GM12878 (cell line): ENCODE data around the gene DELE1.

Experiments
- CHD4 ChIP-seq: fragments of 200-600 bp; sonication (generic); IDR thresholded peaks from 2 replicates; pipeline ENCODE4 v1.6.1; 2016; ENCODE audit warnings: mild to moderate bottlenecking
- CTCF ChIP-seq, 3 experiments: IDR thresholded peaks in 2 of 3; conservative IDR thresholded peaks in 1 of 3; 2 replicates each; pipeline ENCODE4 v1.5.1; 2011; ENCODE audit warnings: low read depth in 3 of 3, low read length in 3 of 3, mild to moderate bottlenecking in 3 of 3, control low read depth in 2 of 3, moderate library complexity in 2 of 3, inconsistent platforms in 1 of 3, mixed read lengths in 1 of 3; ENCODE audit not compliant: control insufficient read depth in 2 of 3, insufficient read depth in 1 of 3; ENCODE audit errors: extremely low read depth in 1 of 3
- EZH2 ChIP-seq: IDR thresholded peaks from 2 replicates; pipeline ENCODE4 v1.6.1; 2012; ENCODE audit warnings: low read depth, mild to moderate bottlenecking, control low read depth, inconsistent platforms, low read length, borderline replicate concordance; ENCODE audit not compliant: control insufficient read depth
- JUND ChIP-seq: IDR thresholded peaks from 2 replicates; pipeline ENCODE4 v1.6.1; 2012; ENCODE audit warnings: low read depth, mild to moderate bottlenecking, low read length, improper control_type of control experiment, moderate library complexity
- RAD21 ChIP-seq: IDR thresholded peaks from 2 replicates; pipeline ENCODE4 v1.6.1; 2011; ENCODE audit warnings: mild to moderate bottlenecking, low read depth, low read length, moderate library complexity; ENCODE audit not compliant: insufficient read depth
- SREBF2 ChIP-seq: IDR thresholded peaks from 2 replicates; pipeline ENCODE4 v1.6.1; 2012; ENCODE audit warnings: mild to moderate bottlenecking, low read length
- SRF ChIP-seq, 2 experiments: IDR thresholded peaks; 2 replicates each; pipeline ENCODE4 v1.6.1; 2011; ENCODE audit warnings: low read depth in 2 of 2, low read length in 2 of 2, mild to moderate bottlenecking in 1 of 2, moderate library complexity in 1 of 2
- STAT1 ChIP-seq: fragments of 450-650 bp; conservative IDR thresholded peaks from 2 replicates; pipeline ENCODE4 v1.6.1; 2014; ENCODE audit warnings: antibody characterized with exemption, mild to moderate bottlenecking

- TF ChIP-seq SREBF2 (no peak), EZH2 (no peak), JUND (no peak), CTCF (IDR thresholded peaks at IDR 0.05 in 2 of 3, conservative IDR thresholded peaks at IDR 0.05 in 1 of 3; ENCODE audit: control insufficient read depth in 2 of 3, extremely low read depth in 1 of 3, insufficient read depth in 1 of 3, low read depth in 3 of 3, low read length in 3 of 3) (no peak), RAD21 (no peak), STAT1 (no peak), CHD4 (no peak), SRF (IDR thresholded peaks at IDR 0.05; ENCODE audit: low read depth in 2 of 2, low read length in 2 of 2) (no peak)
These were observed 2.8 kb downstream of the DELE1 start for GRCh38 chr5:141926434-141926833.
